HG03575 (cell line): ENCODE results near the gene ANKRD13D.

Experiments used
- ATAC-seq: cut with Tn5 transposase; IDR thresholded peaks from one replicate; pipeline ENCODE4 v1.9.1; 2021; ENCODE audit not compliant: unreplicated experiment, insufficient number of reproducible peaks, low FRiP score; ENCODE audit errors: extremely low read depth

The ANKRD13D gene

GRCh38 chr11:67345920-67346819, 57.1 kb downstream of the ANKRD13D start:
- ATAC-seq: no peak

GRCh38 chr11:67347964-67348749, 59.1 kb downstream of the ANKRD13D start:
- no peak for ATAC-seq

GRCh38 chr11:67349036-67349435, 59.9 kb downstream of the ANKRD13D start:
- ATAC-seq: no peak

GRCh38 chr11:67349457-67349856, 60.4 kb downstream of the ANKRD13D start:
- no peak for ATAC-seq

GRCh38 chr11:67349928-67350465, 60.9 kb downstream of the ANKRD13D start:
- ATAC-seq: no peak

- no peak for ATAC-seq
Observed at GRCh38 chr11:67351275-67352005, 62.3 kb downstream of the ANKRD13D start.
